GM12873 (cell line): ENCODE measurements around the gene BBS9.

ENCODE experiments used
- CTCF ChIP-seq: IDR thresholded peaks from 2 replicates; pipeline ENCODE4 v1.5.1; 2012; ENCODE audit warnings: low read depth, mild to moderate bottlenecking, moderate library complexity, low read length, control low read depth; ENCODE audit not compliant: insufficient read depth; ENCODE audit errors: missing control alignments

Gene BBS9

GRCh38 chr7:33339074-33339790 lies 209.9 kb downstream of the BBS9 start:
- TF ChIP-seq CTCF: no peak

- no peak for TF ChIP-seq CTCF
These were observed 216.7 kb downstream of the BBS9 start for GRCh38 chr7:33346055-33346454.

GRCh38 chr7:33350577-33350976 lies 221.2 kb downstream of the BBS9 start:
- no peak for TF ChIP-seq CTCF

- TF ChIP-seq CTCF: no peak
These were observed 222.3 kb downstream of the BBS9 start for GRCh38 chr7:33351709-33352108.

- TF ChIP-seq CTCF: no peak
These were observed 224.8 kb downstream of the BBS9 start for GRCh38 chr7:33354201-33354600.

GRCh38 chr7:33355386-33355785 lies 226.0 kb downstream of the BBS9 start:
- TF ChIP-seq CTCF: no peak

GRCh38 chr7:33356336-33356735 lies 227.0 kb downstream of the BBS9 start:
- TF ChIP-seq CTCF: no peak
